ENCODE data around the gene SLC25A17.
A peak's percentile ranks its signal among the peaks of the same experiment; 100 is the strongest.
"Not testable (repeated sequence)": the region's sequence is repeated elsewhere in the genome, so short reads cannot be mapped to it uniquely, and the experiment has no call there.

Gene SLC25A17

GRCh38 chr22:40826292-40826691, 7.1 kb upstream of the SLC25A17 start:
- not testable (repeated sequence) for DNase-seq (ENCODE audit: low read depth, low spot score); H3K4me3 ChIP-seq (ENCODE audit: low read length)

GRCh38 chr22:40823426-40823825, 4.3 kb upstream of the SLC25A17 start:
- DNase-seq (ENCODE audit: low read depth, low spot score), result no peak
- no peak overlapping the region for H3K4me3 ChIP-seq (ENCODE audit: low read length)

- DNase-seq (ENCODE audit: low read depth, low spot score), result peak; percentile 25
- peak overlapping the region; percentile 94 for H3K4me3 ChIP-seq (ENCODE audit: low read length)
These were observed 524 bp upstream of the SLC25A17 start for GRCh38 chr22:40819599-40820140.

- peak; percentile 37 for DNase-seq (ENCODE audit: low read depth, low spot score)
These were observed 877 bp downstream of the SLC25A17 start for GRCh38 chr22:40818192-40818746.

GRCh38 chr22:40817737-40818136, 1.4 kb downstream of the SLC25A17 start:
- DNase-seq (ENCODE audit: low read depth, low spot score), result no peak
- H3K4me3 ChIP-seq (ENCODE audit: low read length), result peak overlapping the region; percentile 94

More at GRCh38 chr22:40818192-40818746, 877 bp downstream of the SLC25A17 start:
- H3K4me3 ChIP-seq (ENCODE audit: low read length), result peak overlapping the region; percentile 94

- peak; percentile 69 for DNase-seq (ENCODE audit: low read depth, low spot score)
These were observed 5.2 kb downstream of the SLC25A17 start for GRCh38 chr22:40813912-40814315.

GRCh38 chr22:40808018-40808841, 10.9 kb downstream of the SLC25A17 start:
- no peak overlapping the region for H3K4me3 ChIP-seq (ENCODE audit: low read length)
- no peak for DNase-seq (ENCODE audit: low read depth, low spot score)

More at GRCh38 chr22:40813912-40814315, 5.2 kb downstream of the SLC25A17 start:
- no peak overlapping the region for H3K4me3 ChIP-seq (ENCODE audit: low read length)

GRCh38 chr22:40806711-40807110, 12.4 kb downstream of the SLC25A17 start:
- H3K4me3 ChIP-seq (ENCODE audit: low read length), result no peak overlapping the region
- no peak for DNase-seq (ENCODE audit: low read depth, low spot score)

- no peak for DNase-seq (ENCODE audit: low read depth, low spot score)
- H3K4me3 ChIP-seq (ENCODE audit: low read length), result no peak overlapping the region
These were observed 13.4 kb downstream of the SLC25A17 start for GRCh38 chr22:40805699-40806203.

GRCh38 chr22:40805239-40805638, 13.9 kb downstream of the SLC25A17 start:
- DNase-seq (ENCODE audit: low read depth, low spot score), result no peak
- no peak overlapping the region for H3K4me3 ChIP-seq (ENCODE audit: low read length)

- DNase-seq (ENCODE audit: low read depth, low spot score), result no peak
These were observed 15.8 kb downstream of the SLC25A17 start for GRCh38 chr22:40803321-40803720.

GRCh38 chr22:40799008-40799407, 20.1 kb downstream of the SLC25A17 start:
- DNase-seq (ENCODE audit: low read depth, low spot score), result peak; percentile 18
- H3K4me3 ChIP-seq (ENCODE audit: low read length), result no peak overlapping the region

More at GRCh38 chr22:40803321-40803720, 15.8 kb downstream of the SLC25A17 start:
- H3K4me3 ChIP-seq (ENCODE audit: low read length), result no peak overlapping the region

- no peak for DNase-seq (ENCODE audit: low read depth, low spot score)
- H3K4me3 ChIP-seq (ENCODE audit: low read length), result no peak overlapping the region
These were observed 21.7 kb downstream of the SLC25A17 start for GRCh38 chr22:40797427-40797826.

GRCh38 chr22:40792451-40792850, 26.7 kb downstream of the SLC25A17 start:
- H3K4me3 ChIP-seq (ENCODE audit: low read length), result no peak overlapping the region
- no peak for DNase-seq (ENCODE audit: low read depth, low spot score)

- no peak for DNase-seq (ENCODE audit: low read depth, low spot score)
- no peak overlapping the region for H3K4me3 ChIP-seq (ENCODE audit: low read length)
These were observed 27.9 kb downstream of the SLC25A17 start for GRCh38 chr22:40791241-40791640.

GRCh38 chr22:40789131-40789530, 30.0 kb downstream of the SLC25A17 start:
- no peak overlapping the region for H3K4me3 ChIP-seq (ENCODE audit: low read length)
- DNase-seq (ENCODE audit: low read depth, low spot score), result no peak

- no peak for DNase-seq (ENCODE audit: low read depth, low spot score)
- no peak overlapping the region for H3K4me3 ChIP-seq (ENCODE audit: low read length)
These were observed 36.6 kb downstream of the SLC25A17 start for GRCh38 chr22:40782521-40782920.

GRCh38 chr22:40781749-40782148, 37.4 kb downstream of the SLC25A17 start:
- DNase-seq (ENCODE audit: low read depth, low spot score); H3K4me3 ChIP-seq (ENCODE audit: low read length): not testable (repeated sequence)

- H3K4me3 ChIP-seq (ENCODE audit: low read length), result no peak overlapping the region
- DNase-seq (ENCODE audit: low read depth, low spot score), result no peak
These were observed 49.4 kb downstream of the SLC25A17 start for GRCh38 chr22:40769761-40770160.

- no peak for DNase-seq (ENCODE audit: low read depth, low spot score)
- H3K4me3 ChIP-seq (ENCODE audit: low read length), result no peak overlapping the region
These were observed 50.9 kb downstream of the SLC25A17 start for GRCh38 chr22:40768206-40768605.

All from Jurkat, Clone E6-1 (cell line).